AG08396 (cell line): ENCODE data around the gene RNF126.
A peak's percentile ranks its signal among the peaks of the same experiment; 100 is the strongest.
"Not testable (repeated sequence)": the region's sequence is repeated elsewhere in the genome, so short reads cannot be mapped to it uniquely, and the experiment has no call there.

Experiments
- DNase-seq: peaks from one replicate; pipeline ENCODE4 v3.0.0; 2012; ENCODE audit warnings: low spot score, mixed read lengths

Gene RNF126

GRCh38 chr19:662962-663681, at the start of gene RNF126:
Gene RNF126, minus strand, starts transcription at chr19:663214. Its CDS starts 93 bp downstream, at chr19:663121.
- DNase-seq: peak; percentile 99

- DNase-seq: no peak
Measured at GRCh38 chr19:711254-711653, 48.2 kb upstream of the RNF126 start.

DNA sequence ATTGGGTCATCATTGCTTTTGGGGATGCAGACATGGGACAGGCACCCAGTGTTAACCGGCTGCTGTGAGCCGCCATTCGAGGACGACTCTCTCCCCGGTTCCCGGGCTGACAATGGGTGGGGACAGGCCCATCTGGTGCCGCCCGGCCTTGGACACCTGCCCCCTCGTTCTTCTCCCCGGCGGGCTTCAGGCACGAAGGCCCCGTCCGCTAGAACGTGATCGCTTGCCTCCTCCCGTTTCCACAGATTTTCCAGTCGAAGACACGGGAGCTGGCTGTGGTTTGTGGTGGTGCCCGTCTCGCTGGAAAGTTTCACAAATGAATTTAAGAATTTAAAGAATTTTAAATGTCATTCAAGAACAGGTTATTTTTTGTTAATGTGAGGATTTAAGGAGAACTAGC, 47.8 kb upstream of the RNF126 start:
- no peak for DNase-seq

- no peak for DNase-seq
Measured at GRCh38 chr19:709965-710571, 47.1 kb upstream of the RNF126 start.

DNA sequence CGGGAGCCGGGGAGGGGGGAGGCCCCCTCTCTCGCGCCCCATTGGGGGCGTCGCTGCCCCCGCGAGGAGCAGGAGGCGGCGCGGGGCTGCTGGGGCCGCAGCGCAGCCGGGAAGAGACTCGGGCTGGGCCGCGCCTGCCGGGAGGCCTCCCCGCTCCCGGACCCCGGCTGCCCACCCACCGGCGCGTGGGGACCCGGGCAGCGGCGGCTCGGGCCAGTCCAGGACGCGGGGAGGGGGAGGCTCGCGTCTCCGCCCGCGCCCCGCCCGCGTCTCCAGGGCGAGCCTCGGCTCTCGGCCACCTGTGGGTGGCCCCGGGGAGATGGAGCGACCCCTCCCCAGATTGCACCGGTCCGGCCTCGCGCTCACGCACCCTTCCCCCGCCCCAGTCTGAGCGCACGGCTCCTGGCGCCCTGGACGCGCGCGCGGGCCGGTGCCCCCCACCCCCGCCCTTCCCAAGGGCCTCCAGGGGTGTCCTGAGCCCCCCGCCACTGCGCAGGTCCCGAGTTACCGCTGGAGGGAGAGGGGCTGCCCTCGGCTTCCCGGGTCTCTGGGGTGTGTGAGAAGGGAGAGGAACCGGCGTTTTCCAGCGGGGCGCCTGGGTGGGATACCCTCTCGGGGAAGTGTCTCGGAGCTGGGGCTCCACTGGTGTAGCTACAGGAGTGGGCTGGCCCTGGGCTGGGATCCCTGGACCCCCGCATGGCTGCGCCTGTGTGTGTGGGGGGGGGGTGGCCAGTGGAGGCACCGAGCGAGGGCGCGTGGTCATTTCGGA, 46.4 kb upstream of the RNF126 start:
- no peak for DNase-seq

GRCh38 chr19:708154-709143, 45.4 kb upstream of the RNF126 start, which contains the start of gene PALM:
Gene PALM, plus strand, starts transcription at chr19:708935. Its CDS starts 212 bp downstream, at chr19:709147.
- DNase-seq: no peak

GRCh38 chr19:704447-704741, 41.4 kb upstream of the RNF126 start:
- DNase-seq: no peak

GRCh38 chr19:703651-704446, 40.8 kb upstream of the RNF126 start:
- peak; percentile 75 for DNase-seq

DNA sequence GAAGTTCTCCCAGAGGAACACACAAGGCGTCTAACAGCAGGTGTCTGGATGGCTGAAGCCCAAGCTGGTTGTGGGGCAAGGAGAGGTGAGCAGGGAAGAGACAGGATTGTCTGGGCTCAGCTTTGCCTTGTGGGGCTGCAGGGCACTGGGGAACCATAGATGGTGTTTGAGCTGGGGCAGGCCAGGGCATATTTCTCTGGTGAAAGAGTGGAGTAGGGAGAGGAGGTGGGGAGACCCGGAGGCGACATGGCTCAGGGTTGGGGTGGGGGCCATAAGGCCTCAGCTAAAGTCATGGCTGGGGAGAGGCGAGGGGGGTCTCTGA, 40.3 kb upstream of the RNF126 start:
- no peak for DNase-seq

DNA sequence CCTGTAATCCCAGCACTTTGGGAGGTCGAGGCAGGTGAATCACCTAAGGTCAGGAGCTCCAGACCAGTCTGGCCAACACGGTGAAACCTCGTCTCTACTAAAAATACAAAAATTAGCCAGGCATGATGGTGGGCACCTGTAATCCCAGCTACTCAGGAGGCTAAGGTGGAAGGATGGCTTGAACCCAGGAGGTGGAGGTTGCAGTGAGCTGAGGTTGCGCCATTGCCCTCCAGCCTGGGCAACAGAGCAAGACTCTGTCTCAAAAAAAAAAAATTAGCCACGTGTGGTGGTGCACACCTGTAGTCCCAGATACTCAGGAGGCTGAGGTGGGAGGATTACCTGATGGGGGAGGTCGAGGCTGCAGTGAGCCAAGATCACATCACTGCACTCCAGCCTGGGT, 39.8 kb upstream of the RNF126 start:
- DNase-seq: not testable (repeated sequence)

DNA sequence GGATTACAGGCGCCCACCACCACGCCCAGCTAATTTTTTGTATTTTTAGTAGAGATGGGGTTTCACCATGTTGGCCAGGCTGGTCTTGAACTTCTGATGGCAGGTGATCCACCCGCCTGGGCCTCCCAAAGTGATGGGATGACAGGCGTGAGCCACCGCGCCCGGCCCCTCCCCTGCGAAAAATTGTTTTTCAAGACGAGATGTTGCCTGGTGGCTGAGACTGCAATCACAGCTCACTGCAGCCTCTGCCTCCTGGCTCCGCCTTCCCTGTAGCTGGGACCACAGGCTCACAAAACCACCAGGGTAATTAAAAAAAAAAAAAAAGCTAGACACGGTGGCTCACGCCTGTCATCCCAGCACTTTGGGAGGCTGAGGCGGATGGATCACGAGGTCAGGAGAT, 36.9 kb upstream of the RNF126 start:
- not testable (repeated sequence) for DNase-seq

- DNase-seq: not testable (repeated sequence)
Measured at GRCh38 chr19:698529-698928, 35.5 kb upstream of the RNF126 start.

DNA sequence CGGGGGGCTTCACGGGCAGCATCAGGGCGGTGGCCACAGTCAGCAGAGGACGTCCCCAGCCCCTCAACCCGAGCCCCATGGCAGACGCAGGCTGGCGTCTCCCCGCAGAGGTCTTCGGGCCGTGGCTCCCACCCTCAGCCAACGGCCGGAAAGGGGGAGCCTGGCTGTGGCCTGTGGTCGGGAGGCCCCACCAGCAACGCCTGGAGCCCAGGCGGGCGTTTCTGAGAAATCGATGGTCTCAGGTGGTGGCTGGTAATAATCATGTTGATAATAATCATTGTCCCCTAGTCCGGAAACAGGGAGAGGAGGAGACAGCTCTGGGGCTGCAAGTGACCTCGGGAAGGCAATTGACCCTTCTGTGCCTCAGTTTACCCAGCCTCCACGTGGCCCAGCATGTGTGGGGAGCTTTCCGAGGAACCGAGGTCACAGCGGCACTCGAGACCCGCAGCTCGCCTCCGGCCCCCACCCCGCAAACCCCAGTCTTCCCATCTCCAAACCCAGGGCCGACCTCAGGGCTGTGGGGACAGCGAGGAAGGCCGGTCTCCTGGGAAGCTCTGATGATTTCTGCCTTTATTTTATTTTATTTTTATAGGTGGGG, 32.4 kb upstream of the RNF126 start, which contains the start of gene PRSS57:
PRSS57 (minus strand) TSS at position 101 of the 598 bp plus-strand sequence; CDS start at position 79, 22 bp downstream.
- no peak for DNase-seq

GRCh38 chr19:694481-695351, 31.7 kb upstream of the RNF126 start:
- no peak for DNase-seq

DNA sequence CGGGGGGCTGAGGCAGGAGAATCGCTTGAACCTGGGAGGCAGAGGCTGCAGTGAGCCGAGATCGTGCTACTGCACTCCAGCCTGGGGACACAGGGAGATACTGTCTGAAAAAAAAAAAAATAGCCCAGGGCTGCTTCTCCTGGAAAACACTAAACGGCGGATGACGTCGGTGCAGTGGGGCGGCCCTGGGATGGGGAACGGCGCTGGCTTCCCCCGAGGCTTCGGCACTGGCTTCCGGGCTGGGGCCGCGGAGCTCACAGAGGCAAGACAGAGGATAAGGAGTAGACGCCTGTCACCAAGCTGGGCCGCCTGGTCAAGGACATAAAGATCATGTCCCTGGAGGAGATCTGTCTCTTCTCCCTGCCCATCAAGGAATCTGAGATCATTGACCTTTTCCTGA, 27.2 kb upstream of the RNF126 start:
- DNase-seq: no peak

DNA sequence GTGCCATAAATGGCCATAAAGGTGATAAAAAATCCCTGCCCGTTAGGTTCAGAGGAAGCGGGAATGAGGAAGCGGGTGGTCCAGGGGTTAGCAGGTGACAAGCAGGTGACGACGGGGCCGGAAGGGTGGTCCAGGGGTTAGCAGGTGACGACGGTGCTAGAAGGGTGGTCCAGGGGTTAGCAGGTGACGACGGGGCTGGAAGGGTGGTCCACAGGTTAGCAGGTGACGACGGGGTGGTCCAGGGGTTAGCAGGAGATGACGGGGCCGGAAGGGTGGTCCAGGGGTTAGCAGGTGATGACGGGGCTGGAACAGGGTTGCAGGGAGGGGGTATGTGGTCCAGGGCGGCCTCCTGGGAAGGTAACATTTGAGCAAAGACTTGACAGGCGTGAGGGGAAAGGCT, 26.0 kb upstream of the RNF126 start:
- DNase-seq: no peak

GRCh38 chr19:688214-688613, 25.2 kb upstream of the RNF126 start:
- no peak for DNase-seq

GRCh38 chr19:687569-688166, 24.7 kb upstream of the RNF126 start:
- no peak for DNase-seq

- DNase-seq: no peak
Measured at GRCh38 chr19:686589-687297, 23.7 kb upstream of the RNF126 start.
